Endometrial microvascular endothelial cells (primary cell): ENCODE data around the gene EIF5A. TPM values are rescaled to one million over a fixed set of nuclear protein-coding genes. Genes with fewer than 3 reads are reported as not detected.

Source experiments
- in situ Hi-C: cut with HindIII; loops from 2 replicates; pipeline ENCODE4 v1.10.0; 2017; ENCODE audit warnings: low sequenced_read_pairs, low pct_unique_long_range_greater_than_20kb; ENCODE audit errors: inconsistent ontology term
- total RNA-seq: library from RNA; depleted of rRNA; stranded (reverse); fragments of >200 nt; gene quantifications from one replicate; pipeline ENCODE4 v1.2.3, GENCODE V29; 2015; ENCODE audit errors: inconsistent ontology term

Gene EIF5A
- total RNA-seq, result 666 TPM

DNA sequence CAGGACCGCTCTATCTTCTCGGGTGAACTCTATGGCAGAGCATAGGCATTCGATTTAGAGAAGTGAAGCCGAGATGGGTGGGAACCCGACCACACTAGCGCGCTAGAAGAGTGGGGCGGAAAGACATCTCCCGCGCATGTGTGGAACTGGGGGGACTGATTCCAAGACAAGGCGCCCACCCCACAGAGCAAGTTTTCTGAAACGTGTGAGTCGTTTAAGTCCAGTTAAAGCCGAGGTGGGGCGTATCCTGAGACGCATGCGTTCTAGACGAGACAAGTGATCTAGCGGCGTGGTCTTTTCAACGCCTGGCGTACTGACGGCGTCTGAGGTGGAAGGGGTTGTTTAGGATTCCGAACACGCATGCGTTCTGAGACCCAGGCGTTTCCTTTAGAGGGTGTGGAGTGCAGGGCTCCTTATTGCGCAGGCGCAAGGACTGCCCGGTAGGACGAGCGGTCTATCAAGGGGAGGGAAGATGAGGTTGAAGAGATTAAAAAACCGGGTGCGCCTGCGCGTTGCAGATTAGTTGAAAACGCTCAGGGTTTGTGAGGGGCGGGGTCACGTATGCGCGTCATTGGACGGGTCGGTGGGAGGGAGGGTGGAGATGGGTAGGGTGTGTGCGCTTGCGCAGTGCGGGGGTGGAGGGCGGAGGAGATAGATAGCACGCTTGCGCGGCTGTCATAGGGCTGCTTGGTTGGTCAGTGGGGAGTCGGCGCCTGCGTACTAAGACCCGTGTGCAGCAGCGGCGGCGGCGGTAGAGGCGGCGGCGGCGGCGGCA is at the start of gene EIF5A:
EIF5A (plus strand) TSS at position 718 of the 775 bp plus-strand sequence. CDS start 2,008 bp downstream, outside the sequence.
- in situ Hi-C loops, result no loop called here

DNA sequence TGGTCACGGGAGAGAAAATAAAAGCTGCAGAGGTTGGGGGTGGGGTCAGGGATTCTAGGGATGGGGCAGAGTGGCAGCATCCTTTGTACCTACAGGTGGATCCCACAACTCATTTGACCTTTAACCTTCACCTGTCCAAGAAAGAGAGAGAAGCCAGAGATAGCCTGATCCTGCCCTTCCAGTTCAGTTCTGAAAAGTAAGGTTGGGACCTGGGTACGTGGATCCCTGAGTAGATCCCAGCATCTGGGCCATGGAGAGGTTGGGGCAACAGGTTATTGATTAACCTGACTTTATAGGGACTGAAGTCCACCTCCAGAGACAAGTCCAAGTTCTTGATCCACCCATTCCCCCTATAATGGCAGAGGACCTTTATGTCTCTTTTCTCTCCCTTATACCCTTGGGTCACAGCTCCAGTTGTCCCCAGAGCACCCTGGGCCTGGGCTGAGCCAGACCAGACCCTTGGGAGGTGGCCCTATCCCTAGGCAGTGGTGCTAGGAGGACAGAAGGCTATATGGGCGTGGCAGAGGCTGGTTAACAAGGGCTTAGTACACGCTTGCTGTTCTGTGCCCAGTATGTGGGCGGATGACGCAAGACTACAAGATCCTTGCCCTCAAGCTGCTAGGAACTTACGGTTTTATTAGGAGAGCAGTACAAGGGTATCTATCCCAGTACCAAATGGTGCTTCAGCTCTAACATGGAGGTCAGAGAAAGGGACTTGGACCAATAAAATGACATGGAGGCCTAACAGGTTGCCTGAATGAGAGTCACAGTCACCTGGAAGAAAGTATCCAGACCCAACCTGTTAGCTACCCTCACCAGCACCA is 48.5 kb upstream of the EIF5A start:
- in situ Hi-C loops, result no loop called here

DNA sequence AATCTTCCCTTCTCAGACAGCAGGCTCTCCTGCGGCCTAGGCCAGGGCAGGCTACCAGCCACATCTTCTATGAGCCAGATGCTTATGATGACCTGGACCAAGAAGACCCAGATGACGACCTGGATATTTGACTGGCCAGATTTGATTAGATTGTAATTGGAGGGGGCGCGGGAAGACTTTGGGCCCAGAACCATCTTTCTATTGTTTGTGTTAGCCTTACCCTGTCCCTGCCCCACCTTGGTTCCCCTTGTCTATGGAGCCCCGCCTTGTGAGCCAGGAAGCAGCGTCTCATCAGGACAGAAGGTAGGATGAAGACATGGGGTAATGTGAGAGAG is 47.9 kb upstream of the EIF5A start:
- in situ Hi-C loops, result no loop called here

DNA sequence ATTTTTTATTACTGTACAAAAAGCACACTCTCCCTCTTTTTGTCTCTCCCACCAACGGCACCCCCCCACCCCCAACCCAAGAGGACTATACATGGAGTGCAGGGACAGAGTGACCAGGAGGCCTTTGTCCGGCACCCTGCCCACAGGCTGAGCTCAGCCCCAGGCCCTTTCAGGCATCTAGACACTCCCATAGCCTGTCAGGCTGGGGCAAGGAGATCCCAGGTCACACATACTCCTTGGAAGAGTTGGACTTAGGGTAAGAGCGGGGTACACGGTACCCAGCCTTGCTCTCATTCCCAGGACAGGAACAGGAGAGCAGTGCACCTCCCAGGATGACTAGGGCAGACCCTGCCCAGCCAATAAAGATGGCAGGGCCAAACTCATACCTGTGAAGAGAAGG is 47.3 kb upstream of the EIF5A start:
- in situ Hi-C loops, result no loop called here

DNA sequence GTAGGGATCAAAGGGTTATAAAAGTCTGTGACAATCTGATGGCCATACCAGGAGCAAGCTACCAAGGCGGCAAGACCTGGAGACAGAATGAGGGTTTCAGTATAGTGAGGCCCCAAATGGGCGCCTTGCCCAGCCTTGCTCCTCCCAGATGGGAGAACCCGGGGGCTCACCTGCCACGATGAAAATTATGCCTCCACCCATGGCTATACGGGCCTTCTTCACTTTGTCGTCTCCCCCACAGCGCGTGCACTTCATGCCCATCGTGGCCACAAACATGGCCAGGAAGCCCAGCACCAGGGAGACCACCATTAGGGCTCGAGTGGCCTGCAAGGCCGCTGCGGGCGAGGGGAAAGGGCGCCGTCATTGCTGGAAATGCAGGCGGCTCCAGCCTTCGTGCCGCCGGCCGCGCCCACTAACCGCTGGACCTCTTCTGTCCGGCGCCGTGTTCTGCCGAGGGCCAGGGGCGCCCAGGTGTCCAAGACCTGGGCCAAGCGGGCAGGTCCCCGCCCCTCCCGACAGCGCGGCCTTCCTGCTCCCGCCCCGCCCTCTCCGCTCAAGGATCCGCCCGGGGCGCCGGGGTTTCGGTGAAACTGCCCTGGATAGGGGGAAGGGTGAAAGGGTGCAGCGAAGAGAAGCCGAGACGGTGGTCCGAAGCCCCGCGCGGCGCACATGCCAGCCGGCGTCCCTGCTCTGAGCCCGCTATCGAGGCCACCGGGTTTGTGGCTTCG is 46.6 kb upstream of the EIF5A start:
- in situ Hi-C loops, result no loop called here

DNA sequence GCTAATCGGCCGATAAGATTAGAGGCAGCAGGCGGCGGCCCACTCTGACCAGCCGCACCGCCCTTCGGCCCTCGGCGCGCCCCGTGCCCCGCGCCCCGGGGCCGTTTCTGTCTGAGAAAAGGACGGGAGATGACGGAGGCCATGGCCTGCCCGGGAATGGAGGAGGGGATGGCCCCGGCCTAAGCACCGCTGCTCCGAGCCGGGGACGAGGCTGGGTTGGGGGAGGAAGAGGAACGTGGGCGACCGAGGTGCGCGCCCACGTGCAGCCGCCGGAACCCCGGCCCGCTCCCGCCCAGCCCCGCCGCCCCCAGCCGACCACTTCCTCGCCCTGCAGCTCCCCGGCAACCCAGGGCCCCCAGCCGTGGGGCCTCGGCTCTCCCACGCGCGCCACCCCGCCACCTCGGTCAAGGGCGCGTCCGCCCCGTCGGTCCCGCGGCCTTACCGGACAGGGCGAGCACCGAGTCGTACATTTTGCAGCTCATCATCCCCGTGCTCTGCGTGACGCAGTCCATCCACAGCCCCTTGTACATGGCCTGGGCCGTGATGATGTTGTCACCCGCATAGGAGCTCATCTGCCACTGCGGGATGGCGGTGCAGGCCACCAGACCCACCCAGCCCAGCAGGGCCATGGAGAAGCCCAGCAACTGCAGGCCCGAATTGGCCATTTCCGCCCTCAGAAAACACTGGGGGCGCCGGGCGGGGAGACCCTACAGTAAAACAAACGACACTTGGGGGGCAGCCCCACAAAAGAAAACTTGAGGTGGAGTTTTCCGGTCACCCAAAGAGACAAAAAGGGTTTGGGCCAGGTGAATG is 45.8 kb upstream of the EIF5A start:
- in situ Hi-C loops, result no loop called here

DNA sequence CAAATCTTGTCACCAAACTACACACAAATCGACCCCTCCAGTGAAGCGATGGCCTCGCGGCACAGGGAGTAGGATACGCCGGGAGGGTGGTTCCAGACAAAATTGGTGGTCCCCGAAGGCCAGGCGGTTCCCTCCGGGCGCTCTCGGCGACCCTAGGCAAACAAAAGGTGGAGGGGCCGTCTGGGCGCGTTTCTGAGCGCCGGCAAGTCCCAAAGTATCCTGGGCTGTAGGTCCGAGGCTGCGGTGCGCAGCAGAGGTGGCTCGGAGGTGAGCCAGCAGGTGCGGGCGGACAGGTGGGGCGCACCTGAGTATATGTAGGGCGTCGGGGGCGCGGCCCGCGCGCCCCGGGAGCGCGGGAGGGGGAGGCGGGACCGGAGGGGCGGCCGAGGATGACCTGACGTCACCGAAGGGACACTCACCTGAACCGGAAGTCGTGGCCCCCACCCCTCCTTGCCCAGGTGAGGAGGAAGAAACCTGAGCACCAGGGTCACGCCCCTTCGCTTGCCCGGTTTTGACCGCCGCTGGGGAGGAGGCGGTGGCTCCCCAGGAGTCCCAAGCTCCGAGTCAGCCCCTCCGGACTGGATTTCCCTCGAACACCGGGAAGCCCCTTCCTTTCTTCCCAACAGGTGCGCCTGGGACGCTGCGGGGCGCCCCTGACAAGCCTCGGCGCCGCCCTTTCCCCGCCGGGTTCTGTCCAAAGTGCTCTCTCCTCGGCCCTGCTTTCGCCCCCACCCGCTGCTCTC is 45.1 kb upstream of the EIF5A start, which contains the start of gene CLDN7:
CLDN7 (minus strand) TSS at position 287 of the 743 bp plus-strand sequence. CDS start 435 bp downstream, outside the sequence.
- in situ Hi-C loops, result no loop called here

GRCh38 chr17:7262935-7263800 is 44.3 kb upstream of the EIF5A start:
- in situ Hi-C loops, result no loop called here

DNA sequence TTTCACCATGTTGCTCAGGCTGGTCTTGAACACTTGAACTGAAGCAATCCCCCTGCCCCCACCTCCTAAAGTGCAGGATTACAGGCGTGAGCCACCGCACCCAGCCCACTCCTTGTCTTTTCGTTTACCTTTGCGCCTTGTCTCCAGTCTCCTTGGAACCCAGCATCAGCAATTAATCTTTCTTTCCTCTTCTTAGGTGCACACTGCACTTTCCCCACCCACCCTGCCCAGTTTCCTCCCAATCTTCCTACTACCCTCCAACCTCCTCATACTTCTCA is 43.7 kb upstream of the EIF5A start:
- in situ Hi-C loops, result no loop called here

- in situ Hi-C loops, result no loop called here
Measured at GRCh38 chr17:7266784-7267183, 40.6 kb upstream of the EIF5A start.

GRCh38 chr17:7279448-7279847 is 28.0 kb upstream of the EIF5A start:
- in situ Hi-C loops, result no loop called here

- in situ Hi-C loops, result no loop called here
Measured at GRCh38 chr17:7280519-7281073, 26.8 kb upstream of the EIF5A start.

- in situ Hi-C loops, result no loop called here
Measured at GRCh38 chr17:7281074-7281952, 26.1 kb upstream of the EIF5A start, which contains the start of gene SLC2A4. Gene SLC2A4 (plus strand): TSS chr17:7281718. CDS start chr17:7281935, 217 bp downstream.

DNA sequence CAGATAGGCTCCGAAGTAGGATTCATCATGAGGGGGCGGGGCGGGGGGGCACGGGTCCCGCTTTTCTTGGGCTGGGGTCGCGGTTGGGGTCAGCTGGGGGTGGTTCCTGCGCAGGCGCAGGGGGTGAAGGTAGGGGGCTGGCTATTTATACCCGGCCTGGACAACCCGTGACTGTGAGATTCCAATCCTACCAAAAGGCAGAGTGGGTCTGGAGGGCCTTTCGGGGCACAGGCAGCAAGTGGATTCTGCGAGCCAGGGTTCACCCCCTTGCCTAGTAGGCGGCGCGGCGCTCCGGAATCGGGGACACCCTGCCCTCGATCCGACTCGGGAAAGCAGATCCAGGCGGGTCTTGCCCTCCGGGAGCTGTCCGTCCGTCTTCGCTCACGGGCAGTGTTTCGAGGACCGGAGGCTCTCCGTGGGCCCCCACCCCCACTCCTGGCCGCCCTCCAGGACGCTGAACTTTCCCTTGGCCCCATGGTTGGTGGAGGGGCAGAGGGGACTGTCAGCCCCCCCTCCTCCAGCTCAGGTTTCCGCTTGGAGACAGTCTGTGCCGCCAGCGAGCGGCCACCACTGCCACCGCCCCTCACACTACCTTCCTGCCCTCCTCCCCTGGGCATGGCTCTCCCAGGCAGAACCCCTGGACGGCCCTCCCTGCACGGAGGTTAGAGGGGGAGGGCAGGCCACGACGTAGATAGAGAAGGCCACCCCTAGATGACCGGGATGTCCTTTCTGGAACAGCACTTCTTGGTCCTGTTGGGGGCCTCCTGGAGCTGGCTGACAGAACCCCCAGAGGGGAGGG is 25.3 kb upstream of the EIF5A start:
- in situ Hi-C loops, result no loop called here

GRCh38 chr17:7282752-7283321 is 24.6 kb upstream of the EIF5A start:
- in situ Hi-C loops, result no loop called here
